Ovary (tissue), 9 donors: ENCODE results near the gene SPOCK1. TPM values are rescaled to one million over a fixed set of nuclear protein-coding genes. Genes with fewer than 3 reads are reported as not detected.

Experiments
- DNase-seq, 5 donors: peaks; one replicate each; pipeline ENCODE4 v3.0.0-alpha.2; 2019 to 2020
- H3K27ac ChIP-seq, 2 donors: fragments of 200-600 bp; one replicate each; pipeline versions ENCODE4 v1.5.1 to v1.8.0; 2019 to 2022
- H3K27me3 ChIP-seq: fragments of 200-600 bp; one replicate; pipeline ENCODE4 v1.8.0; 2022
- H3K36me3 ChIP-seq: fragments of 200-600 bp; sonication (generic); one replicate; pipeline ENCODE4 v1.5.1; 2019
- H3K4me1 ChIP-seq: one replicate; pipeline ENCODE4 v1.8.1; 2013; ENCODE audit warnings: mild to moderate bottlenecking, moderate library complexity; ENCODE audit not compliant: insufficient read depth
- H3K4me3 ChIP-seq: fragments of 200-600 bp; sonication (generic); one replicate; pipeline ENCODE4 v1.5.1; 2017
- H3K9me3 ChIP-seq, 2 donors: fragments of 200-600 bp in 1 of 2; sonication (generic) in 1 of 2; one replicate each; pipeline versions ENCODE4 v1.5.1 to v1.8.1; 2013 to 2019; ENCODE audit warnings: mild to moderate bottlenecking in 1 of 2, moderate library complexity in 1 of 2
- EP300 ChIP-seq: sonication (generic); formaldehyde crosslinking; IDR thresholded peaks from one replicate; pipeline ENCODE4 v1.6.1; 2017; ENCODE audit warnings: antibody characterized with exemption
- POLR2A ChIP-seq: fragments of 450-650 bp; IDR thresholded peaks from one replicate; pipeline ENCODE4 v1.6.1; 2017; ENCODE audit warnings: antibody characterized with exemption, mild to moderate bottlenecking, moderate library complexity
- WGBS, 3 donors: extraction: QIAGEN DNeasy Blood & Tissue Kit in 1 of 3; methylation state at CpG; one replicate each; pipeline versions ENCODE4 v1.1.5 to v1.1.7; 2013 to 2017; 5-methylcytosine and 5-hydroxymethylcytosine counted together
- intact Hi-C, 4 donors: fragments of 100-400 bp; cut with DNase I; formaldehyde crosslinking; loops; one replicate each; pipeline versions ENCODE4 v1.11.0 to v1.15.1; 2022 to 2023
- polyA plus RNA-seq, 2 donors: library from polyadenylated mRNA; stranded (reverse); fragments of 200-250 nt in 1 of 2; fragments of 350-450 nt in 1 of 2; fragmentation: Illumina TruSeq in 1 of 2; extraction: RNeasy Lipid Tissue Mini Kit (QIAGEN cat#74804) in 1 of 2; gene quantifications; one replicate each; pipeline ENCODE4 v1.2.3, GENCODE V29; 2013 to 2014
- total RNA-seq, 7 donors: library from RNA; depleted of rRNA in 2 of 7; stranded (reverse); fragments of >200 nt in 2 of 7; fragmentation: NEBNext Ultra II Directional in 3 of 7; extraction: Animal tissue kit (Norgen Biotek cat#: 25700) in 3 of 7; gene quantifications; one replicate each; pipeline versions ENCODE4 v1.1.0 to v1.2.4, GENCODE V29; 2016 to 2023
- TF ChIP-seq, protein P1 (sequence below), 3 donors: fragments of 450-650 bp in 2 of 3; fragments of 200-600 bp in 1 of 3; IDR thresholded peaks; one replicate each; pipeline versions ENCODE4 v1.5.1 to v1.8.0; 2016 to 2022; ENCODE audit warnings: antibody characterized with exemption in 3 of 3, mild to moderate bottlenecking in 1 of 3
- donor health status: DM: no; HTN: no; CAD: no; lungs with moderate emphysema.
- donor health status: DM: no; HTN: no; CAD: no.
- donor health status: Bipolar disorder and iron deficiency.
- donor health status: DM: yes; HTN: yes; CAD: no.
- donor health status: DM: no; HTN: no; CAD: no.
- donor health status: DM: yes; HTN: yes; CAD: no.

SPOCK1 gene
- total and polyA plus RNA-seq, 9 donors: 1.3 to 42.6 (median 10.8) TPM

DNA sequence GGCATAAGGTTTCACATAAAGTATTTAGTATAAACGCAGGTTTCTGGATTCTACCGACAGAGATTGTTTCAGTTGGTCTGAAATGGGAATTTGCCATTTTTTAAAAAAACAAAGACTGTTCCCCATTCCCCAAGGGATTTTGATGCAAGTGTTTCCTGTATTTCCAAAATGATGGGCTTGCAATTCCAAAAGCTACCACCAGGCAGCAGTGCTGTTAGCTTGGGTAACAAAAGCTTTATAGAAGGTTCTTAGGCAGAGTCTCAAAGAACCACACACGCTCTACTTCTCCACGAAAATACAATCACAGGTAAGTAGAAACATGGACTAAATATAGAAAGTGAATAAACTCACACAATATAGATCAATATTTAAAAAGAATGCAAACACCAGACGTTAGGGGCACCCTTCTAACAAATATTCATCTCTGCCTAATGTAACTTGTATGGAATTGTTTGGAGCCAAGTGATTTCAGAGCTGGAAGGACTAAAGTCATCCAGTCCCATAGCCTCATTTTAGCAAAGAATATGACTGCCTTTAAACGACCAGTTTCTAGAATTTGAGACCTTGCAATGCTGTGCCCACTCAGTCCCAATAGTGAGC lies 154.3 kb downstream of the SPOCK1 start:
- intact Hi-C loops: no loop called here
- WGBS, 3 donors: 30 to 39% (median 30%) methylated on average over 6 of the region's 6 CpGs

DNA sequence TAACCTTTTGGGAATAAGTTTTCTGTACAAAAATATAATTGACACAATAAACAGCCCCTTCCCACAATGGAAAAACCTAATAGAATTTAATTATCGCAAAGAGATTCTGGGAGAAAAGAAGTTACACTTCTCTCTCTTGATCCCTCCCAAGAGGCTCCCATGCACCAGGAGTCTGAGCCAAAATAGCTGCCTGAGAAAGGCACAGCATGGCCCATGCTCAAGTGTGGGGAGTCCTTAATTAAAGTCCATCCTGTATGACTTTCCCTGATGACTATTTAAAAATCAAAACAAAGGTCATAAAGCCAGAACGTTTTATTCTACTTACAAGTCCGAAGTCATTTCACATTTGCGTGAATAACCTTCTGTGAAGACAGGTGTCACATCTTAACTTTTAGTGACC lies 155.1 kb downstream of the SPOCK1 start:
- no peaks in the 10 kb centered on the region for H3K9me3 ChIP-seq

More for the DNA sequence above, 154.3 kb downstream of the SPOCK1 start:
- Histone ChIP-seq H3K4me3 (no peak overlapping the region), H3K27me3 (no peaks in the 10 kb centered on the region), H3K27ac (no peak overlapping the region), H3K4me1 (no peaks in the 10 kb centered on the region), H3K9me3 (no peaks in the 10 kb centered on the region), H3K36me3 (no peaks in the 10 kb centered on the region)
- TF ChIP-seq POLR2A (no peak), EP300 (no peak)
- TF ChIP-seq, protein P1, sequence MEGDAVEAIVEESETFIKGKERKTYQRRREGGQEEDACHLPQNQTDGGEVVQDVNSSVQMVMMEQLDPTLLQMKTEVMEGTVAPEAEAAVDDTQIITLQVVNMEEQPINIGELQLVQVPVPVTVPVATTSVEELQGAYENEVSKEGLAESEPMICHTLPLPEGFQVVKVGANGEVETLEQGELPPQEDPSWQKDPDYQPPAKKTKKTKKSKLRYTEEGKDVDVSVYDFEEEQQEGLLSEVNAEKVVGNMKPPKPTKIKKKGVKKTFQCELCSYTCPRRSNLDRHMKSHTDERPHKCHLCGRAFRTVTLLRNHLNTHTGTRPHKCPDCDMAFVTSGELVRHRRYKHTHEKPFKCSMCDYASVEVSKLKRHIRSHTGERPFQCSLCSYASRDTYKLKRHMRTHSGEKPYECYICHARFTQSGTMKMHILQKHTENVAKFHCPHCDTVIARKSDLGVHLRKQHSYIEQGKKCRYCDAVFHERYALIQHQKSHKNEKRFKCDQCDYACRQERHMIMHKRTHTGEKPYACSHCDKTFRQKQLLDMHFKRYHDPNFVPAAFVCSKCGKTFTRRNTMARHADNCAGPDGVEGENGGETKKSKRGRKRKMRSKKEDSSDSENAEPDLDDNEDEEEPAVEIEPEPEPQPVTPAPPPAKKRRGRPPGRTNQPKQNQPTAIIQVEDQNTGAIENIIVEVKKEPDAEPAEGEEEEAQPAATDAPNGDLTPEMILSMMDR (IDR thresholded peaks at IDR 0.05): no peak
- DNase-seq: no peak

DNA sequence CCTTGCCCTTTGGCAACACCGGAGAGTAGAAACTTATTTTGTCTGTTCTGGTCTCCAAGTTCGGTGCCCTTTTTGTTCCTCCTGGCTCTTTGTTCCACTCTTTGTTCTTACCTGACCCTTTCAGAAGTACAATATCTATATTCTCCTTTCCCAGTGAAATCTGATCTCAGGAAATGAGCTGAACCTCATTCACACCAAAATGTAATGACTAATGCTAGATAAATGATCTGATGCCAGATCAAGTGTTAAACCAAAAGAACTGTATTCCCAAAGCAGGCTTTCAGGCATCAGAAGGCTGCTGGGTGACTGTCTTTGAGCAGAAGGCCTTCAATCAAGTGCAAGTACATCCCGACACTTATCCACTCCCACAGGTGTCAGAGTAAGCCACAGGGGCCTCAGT lies 156.4 kb downstream of the SPOCK1 start:
- H3K27me3 ChIP-seq: no peaks in the 10 kb centered on the region
- DNase-seq: no peak
- TF ChIP-seq POLR2A (no peak), EP300 (no peak)
- TF ChIP-seq, protein P1 (IDR thresholded peaks at IDR 0.05): no peak
- no peaks in the 10 kb centered on the region for H3K9me3 ChIP-seq
- WGBS, 3 donors: 83 to 94% (median 94%) methylated on average over 3 of the region's 3 CpGs
- no peaks in the 10 kb centered on the region for H3K36me3 ChIP-seq
- H3K4me1 ChIP-seq: no peaks in the 10 kb centered on the region
- H3K4me3 ChIP-seq: no peak overlapping the region
- no peak overlapping the region for H3K27ac ChIP-seq
- intact Hi-C loops: no loop called here

More for the DNA sequence above, 155.1 kb downstream of the SPOCK1 start:
- Histone ChIP-seq H3K27me3 (no peaks in the 10 kb centered on the region), H3K4me1 (no peaks in the 10 kb centered on the region), H3K27ac (no peak overlapping the region), H3K36me3 (no peaks in the 10 kb centered on the region), H3K4me3 (no peak overlapping the region)
- TF ChIP-seq EP300 (no peak), POLR2A (no peak)
- TF ChIP-seq, protein P1 (IDR thresholded peaks at IDR 0.05): no peak
- no peak for DNase-seq
- intact Hi-C loops: no loop called here
- 73 to 79% (median 74%) methylated on average over 4 of the region's 4 CpGs for WGBS, 3 donors

DNA sequence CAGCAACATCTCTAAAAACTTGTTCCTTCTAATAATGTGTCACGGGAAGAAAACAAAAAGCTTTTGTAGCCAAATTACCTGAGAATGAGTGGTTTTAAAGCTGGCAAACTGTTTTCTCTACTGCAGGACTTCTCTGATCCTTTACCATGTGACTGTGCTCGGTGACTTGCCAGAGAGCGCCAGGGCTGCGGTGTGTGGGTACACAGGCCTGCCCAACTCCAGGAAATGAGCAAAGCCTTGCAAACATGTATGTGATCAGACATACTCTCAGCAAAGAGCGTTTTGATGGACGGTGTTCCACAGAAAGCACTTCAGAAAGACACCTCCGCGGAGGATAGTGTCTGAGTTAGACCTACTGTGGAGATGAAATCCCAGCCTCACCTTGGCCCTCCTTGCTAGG lies 157.3 kb downstream of the SPOCK1 start:
- H3K9me3 ChIP-seq: no peaks in the 10 kb centered on the region
- no peaks in the 10 kb centered on the region for H3K4me1 ChIP-seq
- 76 to 78% (median 76%) methylated on average over 8 of the region's 8 CpGs for WGBS, 3 donors
- no peaks in the 10 kb centered on the region for H3K27me3 ChIP-seq
- H3K36me3 ChIP-seq: no peaks in the 10 kb centered on the region
- TF ChIP-seq POLR2A (no peak), EP300 (no peak)
- TF ChIP-seq, protein P1 (IDR thresholded peaks at IDR 0.05): no peak
- H3K4me3 ChIP-seq: no peak overlapping the region
- intact Hi-C loops: no loop called here
- no peak overlapping the region for H3K27ac ChIP-seq
- DNase-seq: no peak
